GM18873 (cell line): ENCODE results near the gene EPGN.
"Not testable (repeated sequence)": the region's sequence is repeated elsewhere in the genome, so short reads cannot be mapped to it uniquely, and the experiment has no call there.

ENCODE experiments used
- ATAC-seq: cut with Tn5 transposase; IDR thresholded peaks from one replicate; pipeline ENCODE4 v1.9.1; 2021; ENCODE audit warnings: mild to moderate bottlenecking, moderate library complexity, moderate number of reproducible peaks; ENCODE audit not compliant: unreplicated experiment, low FRiP score

Gene EPGN

DNA sequence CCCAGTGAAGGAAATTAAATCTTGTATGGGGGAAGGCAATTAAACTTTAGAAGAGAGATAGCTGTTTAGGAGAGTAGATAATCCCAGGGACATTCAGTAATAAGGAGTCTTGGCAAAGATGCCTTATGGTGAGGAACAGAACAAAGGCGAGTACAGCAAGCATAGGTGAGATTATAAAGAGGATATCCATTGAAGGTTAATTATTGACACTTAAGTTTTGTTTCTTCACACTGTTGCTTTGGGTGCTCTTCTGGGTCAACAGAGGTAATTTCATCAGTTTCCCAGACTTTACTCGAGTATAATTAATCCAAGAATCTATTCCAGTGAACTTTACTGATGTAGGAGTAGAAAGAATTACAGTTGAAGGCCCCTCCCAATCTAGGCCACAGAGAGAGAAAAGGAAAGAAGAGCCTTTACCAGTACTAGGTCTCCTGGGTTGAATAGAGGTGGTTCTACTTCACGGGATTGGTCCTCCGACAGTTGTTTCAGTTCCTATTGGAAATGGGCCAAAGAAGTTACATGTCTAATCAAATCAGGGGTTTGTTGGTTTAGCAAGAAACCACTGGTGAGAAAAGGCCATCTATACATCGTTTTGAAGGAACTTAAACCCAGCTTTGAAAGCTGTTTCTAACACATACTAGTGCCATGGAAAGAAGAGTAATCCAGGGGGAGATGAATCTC lies 27.2 kb downstream of the EPGN start:
- ATAC-seq = no peak

DNA sequence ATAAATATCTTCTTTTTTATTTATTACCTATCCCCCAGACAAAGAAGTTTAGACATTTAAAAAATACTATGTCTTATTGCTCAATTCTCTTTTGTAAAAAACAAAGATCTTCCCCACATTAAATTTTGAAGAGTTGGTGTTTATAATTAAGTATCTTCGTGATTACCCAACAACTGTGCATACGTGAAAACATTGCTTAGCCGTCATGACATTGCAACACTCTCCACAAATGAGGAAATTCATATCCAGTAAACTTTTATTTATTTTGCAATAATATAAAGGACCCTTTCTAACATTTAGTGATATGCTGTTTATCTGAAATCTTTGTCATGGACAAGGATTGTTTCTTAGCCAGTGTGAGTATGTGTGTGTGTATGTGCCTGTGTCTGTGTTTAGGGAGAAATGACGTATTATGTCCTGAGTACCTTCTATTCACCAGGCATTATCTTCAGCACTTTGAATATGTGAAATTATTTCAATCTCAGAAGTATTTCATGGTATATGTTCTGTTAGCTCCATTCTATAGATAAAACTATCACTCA lies 30.6 kb downstream of the EPGN start:
- no peak for ATAC-seq

DNA sequence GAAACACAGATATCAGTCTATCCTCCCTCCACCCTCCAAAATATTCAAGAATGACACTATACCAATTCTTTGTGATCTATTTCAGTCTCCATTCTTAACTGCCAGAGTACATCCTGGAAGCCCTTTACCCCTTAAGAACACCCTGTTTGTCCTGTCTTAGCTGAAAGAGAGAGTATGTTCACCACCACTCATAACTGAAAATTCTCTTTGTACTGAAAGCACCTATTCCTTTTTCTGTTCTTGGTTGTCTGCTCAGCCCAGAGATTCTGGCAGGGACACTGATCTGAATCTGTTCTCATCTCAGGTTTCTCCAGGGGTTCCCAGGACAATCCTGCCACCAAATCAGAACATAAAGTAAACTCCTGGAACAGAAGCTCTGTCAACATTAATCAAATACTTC lies 31.2 kb downstream of the EPGN start:
- no peak for ATAC-seq

DNA sequence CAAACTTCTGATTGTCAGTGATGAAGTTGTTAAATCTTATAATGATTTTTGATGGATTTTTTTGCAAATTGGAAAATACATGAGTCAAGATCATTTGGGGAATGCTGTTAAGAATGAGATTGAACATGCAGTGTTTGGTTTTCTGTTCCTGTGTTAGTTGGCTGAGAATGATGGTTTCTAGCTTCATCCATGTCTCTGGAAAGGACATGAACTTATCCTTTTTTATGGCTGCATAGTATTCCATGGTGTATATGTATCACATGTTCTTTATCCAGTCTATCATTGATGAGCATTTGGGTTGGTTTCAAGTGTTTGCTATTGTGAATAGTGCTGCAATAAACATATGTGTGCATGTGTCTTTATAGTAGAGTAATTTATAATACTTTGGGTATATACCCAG lies 32.2 kb downstream of the EPGN start:
- not testable (repeated sequence) for ATAC-seq

DNA sequence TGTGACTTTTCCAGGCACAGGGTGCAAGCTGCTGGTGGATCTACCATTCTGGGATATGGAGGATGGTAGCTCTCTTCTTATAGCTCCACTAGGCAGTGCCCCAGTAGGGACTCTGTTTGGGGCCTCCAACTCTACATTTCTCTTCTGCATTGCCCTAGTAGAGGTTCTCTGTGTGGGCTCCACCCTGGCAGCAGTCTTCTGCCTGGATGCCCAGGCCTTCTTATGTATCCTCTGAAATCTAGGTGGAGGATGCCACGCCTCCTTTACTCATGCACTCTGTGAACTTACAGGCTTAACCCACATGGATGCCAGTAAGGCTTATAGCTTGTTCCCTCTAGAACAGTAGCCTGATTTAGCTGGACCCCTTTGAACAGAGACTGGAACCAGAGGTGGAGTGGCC lies 35.8 kb downstream of the EPGN start:
- ATAC-seq = no peak

DNA sequence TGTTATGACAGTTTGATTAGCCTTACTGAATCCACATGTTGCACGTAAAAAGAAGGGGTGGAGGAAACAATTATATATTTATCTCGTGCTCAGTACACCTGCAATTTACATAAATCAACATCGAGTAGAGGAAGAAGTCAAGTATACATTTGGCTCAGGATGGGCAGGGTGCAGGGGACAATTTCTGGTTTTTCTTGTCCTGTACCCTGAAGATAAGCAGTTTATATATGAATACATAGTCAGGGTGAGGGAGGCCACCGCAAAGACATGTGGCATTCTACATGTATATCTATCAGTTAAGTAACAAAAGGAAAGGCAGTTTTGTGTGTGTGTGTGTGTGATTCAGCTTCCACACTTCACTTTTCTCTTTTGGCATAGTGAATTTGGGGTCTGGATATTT lies 45.6 kb downstream of the EPGN start:
- no peak for ATAC-seq

DNA sequence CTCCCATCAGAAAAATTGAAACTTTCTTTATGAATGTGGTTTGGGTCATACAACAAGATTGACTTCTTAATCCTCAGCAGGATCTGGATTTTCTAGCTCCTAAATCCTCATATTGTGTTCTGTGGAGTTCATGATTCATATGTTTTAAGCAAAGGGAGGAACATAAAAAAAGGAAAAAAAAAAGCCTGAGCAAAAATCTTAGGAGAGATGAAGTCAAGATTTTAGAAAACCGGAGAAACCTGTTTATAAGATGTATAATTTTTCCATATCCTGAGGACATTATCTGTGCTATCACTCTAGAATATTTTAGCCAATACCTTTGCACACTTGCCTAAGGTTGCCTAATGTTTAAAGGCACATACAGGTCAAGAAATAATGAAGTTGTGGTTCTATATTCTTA lies 49.7 kb downstream of the EPGN start:
- no peak for ATAC-seq

DNA sequence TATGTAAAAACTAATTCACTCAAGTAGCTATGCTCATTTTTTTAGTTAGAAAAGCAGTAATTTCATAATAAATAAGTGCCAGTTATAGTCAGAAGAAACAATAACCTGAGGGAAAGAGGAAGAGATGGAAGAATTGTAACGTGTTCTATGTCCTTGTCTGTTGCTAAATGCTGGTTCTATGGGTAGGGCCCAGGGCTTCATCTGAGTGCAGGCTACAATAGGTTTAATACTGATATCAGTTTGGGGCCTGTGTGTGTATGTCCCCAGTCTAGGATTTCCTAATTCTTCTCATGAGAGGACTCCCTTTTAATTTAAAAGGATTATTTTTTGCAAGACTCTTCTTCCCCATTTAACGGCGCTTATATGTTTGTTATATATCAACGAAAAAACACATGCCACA lies 53.4 kb downstream of the EPGN start:
- no peak for ATAC-seq

DNA sequence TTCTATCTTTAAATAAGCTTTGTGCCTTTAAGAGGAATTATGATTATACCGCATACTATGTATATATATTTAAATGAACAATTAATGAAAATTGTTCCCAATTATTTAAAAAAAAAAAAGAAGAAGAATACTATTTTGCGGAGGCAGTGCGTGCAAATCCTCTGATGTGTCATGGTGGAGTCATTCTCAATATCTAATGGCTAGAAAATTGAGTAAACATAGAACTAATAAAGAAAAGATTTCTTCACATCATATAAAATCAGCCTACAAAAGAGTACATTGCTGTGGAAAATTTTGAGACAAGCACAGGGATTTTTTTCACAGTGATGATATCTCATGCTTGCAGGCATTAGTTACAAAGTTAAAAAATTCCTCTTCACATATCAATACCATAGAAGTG lies 54.1 kb downstream of the EPGN start:
- ATAC-seq = no peak

DNA sequence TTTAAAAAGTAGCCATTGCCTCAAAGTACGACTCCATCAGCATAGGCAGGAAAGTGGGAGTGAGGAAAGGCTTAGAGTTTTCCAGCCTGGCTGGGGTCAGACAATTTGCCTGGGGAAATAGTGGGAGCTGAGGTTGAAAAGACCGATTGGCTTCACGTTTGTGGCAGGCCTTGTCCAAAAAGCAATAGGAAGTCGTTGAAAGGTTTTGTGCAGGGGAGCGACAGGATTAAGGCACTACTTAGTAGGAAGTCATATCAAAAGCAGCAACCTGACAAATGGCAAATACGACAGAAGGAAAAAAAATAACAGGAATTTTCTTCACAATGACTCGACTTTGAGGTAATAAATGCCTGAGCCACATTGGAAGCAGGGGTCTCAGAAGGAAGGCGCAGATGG lies 56.0 kb downstream of the EPGN start:
- ATAC-seq = no peak

DNA sequence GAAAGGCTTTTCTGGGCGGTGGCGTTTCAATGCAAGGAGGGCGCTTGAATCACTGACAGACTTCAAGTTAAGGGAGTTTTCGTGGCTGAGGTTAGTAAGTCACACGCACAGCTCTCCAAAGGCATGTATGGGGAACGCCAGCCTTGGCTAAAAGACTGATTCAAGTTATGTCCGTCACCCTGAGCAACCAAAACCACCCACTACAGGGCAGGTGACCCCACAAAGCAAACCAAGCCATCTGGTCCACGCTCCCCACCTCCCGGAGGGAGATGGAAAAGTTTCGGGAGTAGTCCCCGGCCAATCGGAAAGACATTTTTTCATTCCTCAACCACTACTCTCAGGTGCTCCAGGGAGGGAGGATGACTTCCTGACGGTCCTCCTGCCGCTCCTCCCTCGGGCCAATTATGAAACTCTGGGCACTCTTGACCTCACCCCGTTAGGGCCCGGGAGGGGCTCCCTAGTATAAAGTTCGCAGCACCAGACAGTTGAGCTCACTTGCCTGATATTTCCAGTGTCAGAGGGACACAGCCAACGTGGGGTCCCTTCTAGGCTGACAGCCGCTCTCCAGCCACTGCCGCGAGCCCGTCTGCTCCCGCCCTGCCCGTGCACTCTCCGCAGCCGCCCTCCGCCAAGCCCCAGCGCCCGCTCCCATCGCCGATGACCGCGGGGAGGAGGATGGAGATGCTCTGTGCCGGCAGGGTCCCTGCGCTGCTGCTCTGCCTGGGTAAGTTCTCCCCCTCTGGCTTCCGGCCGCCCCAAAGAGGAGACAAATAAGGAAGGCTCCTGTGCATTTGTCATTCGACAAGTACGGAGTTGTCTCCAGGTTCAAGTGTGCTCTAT lies 56.6 kb downstream of the EPGN start, which contains the start of gene EREG:
EREG (plus strand) TSS at position 494 of the 840 bp plus-strand sequence; CDS start at position 658, 164 bp downstream.
- ATAC-seq = peak; percentile 70

DNA sequence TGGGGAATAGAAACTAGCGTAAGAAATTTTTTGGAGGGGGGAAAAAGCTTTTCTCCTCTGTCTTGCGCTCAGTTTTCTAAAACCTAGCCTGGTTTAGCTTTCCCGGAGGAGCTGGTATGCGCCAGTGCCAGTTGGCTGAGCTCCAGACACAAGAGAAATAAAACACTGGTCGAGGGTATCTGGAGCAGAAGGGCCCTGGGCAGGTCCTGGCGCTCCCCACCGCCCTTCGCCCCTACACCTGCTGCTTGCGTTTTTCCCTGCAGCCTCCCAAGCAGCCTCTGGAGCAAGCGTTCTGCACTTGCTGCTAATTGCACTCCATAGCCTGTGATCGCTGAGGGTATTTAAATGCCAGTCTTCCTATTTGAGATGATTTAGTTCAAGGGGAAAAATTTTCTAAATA lies 57.5 kb downstream of the EPGN start:
- no peak for ATAC-seq
